HG03196 (cell line): ENCODE measurements around the gene YTHDF1.
"Not testable (repeated sequence)": the region's sequence is repeated elsewhere in the genome, so short reads cannot be mapped to it uniquely, and the experiment has no call there.

ENCODE experiments used
- ATAC-seq: cut with Tn5 transposase; IDR thresholded peaks from one replicate; pipeline ENCODE4 v1.9.1; 2021; ENCODE audit not compliant: unreplicated experiment

YTHDF1 gene

GRCh38 chr20:63228806-63229205 lies 12.9 kb upstream of the YTHDF1 start:
- no peak for ATAC-seq

- no peak for ATAC-seq
Observed at GRCh38 chr20:63227260-63227659, 11.3 kb upstream of the YTHDF1 start.

GRCh38 chr20:63226042-63226943 lies 10.4 kb upstream of the YTHDF1 start:
- ATAC-seq = no peak

- ATAC-seq = no peak
Observed at GRCh38 chr20:63225082-63225454, 9.1 kb upstream of the YTHDF1 start.

GRCh38 chr20:63224412-63225081 lies 8.6 kb upstream of the YTHDF1 start:
- ATAC-seq = no peak

- ATAC-seq = no peak
Observed at GRCh38 chr20:63223826-63224207, 7.9 kb upstream of the YTHDF1 start.

GRCh38 chr20:63223121-63223825 lies 7.3 kb upstream of the YTHDF1 start:
- no peak for ATAC-seq

- no peak for ATAC-seq
Observed at GRCh38 chr20:63222541-63222940, 6.6 kb upstream of the YTHDF1 start.

GRCh38 chr20:63221400-63222053 lies 5.6 kb upstream of the YTHDF1 start:
- not testable (repeated sequence) for ATAC-seq

- no peak for ATAC-seq
Observed at GRCh38 chr20:63220696-63221399, 4.9 kb upstream of the YTHDF1 start.

- no peak for ATAC-seq
Observed at GRCh38 chr20:63219866-63220521, 4.1 kb upstream of the YTHDF1 start.

GRCh38 chr20:63219447-63219821 lies 3.5 kb upstream of the YTHDF1 start:
- no peak for ATAC-seq

GRCh38 chr20:63218701-63219446 lies 2.9 kb upstream of the YTHDF1 start:
- ATAC-seq = no peak

- ATAC-seq = no peak
Observed at GRCh38 chr20:63217706-63218105, 1.8 kb upstream of the YTHDF1 start.

GRCh38 chr20:63216849-63217471 lies 1.0 kb upstream of the YTHDF1 start:
- no peak for ATAC-seq

- ATAC-seq = peak; percentile 31
Observed at GRCh38 chr20:63215101-63216040, 560 bp downstream of the YTHDF1 start.

GRCh38 chr20:63214514-63214913 lies 1.4 kb downstream of the YTHDF1 start:
- ATAC-seq = no peak

GRCh38 chr20:63212792-63213191 lies 3.1 kb downstream of the YTHDF1 start:
- no peak for ATAC-seq
